ENCODE data around the gene NPAS1.

DNA sequence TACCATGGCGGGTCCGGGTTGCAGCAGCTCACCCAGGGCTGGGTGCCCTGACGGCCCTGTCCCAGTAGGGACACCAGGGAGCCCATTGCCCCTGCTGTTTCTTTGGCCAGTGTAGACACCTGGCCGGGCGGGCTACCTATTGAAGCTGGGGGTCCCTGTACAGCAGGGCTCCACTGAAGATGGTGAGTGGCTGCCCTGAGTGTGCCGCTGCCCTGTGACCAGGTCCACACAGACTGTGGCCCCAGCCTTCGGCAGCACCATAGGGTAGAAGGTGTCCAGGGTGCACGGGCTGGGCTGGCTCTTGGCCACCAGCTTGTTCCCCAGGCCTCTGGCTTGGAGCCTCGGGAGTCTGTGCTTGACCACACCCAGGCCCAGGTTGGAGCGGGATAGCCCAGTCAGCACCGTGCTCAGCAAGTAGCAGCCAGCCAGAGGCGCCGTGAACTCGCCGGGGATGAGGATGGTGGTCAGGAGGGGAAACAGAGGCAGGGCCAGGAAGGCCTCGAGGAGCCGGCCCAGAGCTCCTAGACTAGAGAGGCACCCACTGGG, 25.4 kb upstream of the NPAS1 start:
- TF ChIP-seq EZH2 (IDR thresholded peaks at IDR 0.05; ENCODE audit: low read depth): no peak
- TF ChIP-seq, protein P1, sequence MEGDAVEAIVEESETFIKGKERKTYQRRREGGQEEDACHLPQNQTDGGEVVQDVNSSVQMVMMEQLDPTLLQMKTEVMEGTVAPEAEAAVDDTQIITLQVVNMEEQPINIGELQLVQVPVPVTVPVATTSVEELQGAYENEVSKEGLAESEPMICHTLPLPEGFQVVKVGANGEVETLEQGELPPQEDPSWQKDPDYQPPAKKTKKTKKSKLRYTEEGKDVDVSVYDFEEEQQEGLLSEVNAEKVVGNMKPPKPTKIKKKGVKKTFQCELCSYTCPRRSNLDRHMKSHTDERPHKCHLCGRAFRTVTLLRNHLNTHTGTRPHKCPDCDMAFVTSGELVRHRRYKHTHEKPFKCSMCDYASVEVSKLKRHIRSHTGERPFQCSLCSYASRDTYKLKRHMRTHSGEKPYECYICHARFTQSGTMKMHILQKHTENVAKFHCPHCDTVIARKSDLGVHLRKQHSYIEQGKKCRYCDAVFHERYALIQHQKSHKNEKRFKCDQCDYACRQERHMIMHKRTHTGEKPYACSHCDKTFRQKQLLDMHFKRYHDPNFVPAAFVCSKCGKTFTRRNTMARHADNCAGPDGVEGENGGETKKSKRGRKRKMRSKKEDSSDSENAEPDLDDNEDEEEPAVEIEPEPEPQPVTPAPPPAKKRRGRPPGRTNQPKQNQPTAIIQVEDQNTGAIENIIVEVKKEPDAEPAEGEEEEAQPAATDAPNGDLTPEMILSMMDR (conservative IDR thresholded peaks at IDR 0.05): no peak

All from PC-9 (cell line).